GM18519 (cell line): ENCODE data around the gene ITIH3.

Experiments used
- ATAC-seq: cut with Tn5 transposase; IDR thresholded peaks from one replicate; pipeline ENCODE4 v1.9.1; 2021; ENCODE audit warnings: mild to moderate bottlenecking, moderate library complexity; ENCODE audit not compliant: unreplicated experiment, low FRiP score

Gene ITIH3

DNA sequence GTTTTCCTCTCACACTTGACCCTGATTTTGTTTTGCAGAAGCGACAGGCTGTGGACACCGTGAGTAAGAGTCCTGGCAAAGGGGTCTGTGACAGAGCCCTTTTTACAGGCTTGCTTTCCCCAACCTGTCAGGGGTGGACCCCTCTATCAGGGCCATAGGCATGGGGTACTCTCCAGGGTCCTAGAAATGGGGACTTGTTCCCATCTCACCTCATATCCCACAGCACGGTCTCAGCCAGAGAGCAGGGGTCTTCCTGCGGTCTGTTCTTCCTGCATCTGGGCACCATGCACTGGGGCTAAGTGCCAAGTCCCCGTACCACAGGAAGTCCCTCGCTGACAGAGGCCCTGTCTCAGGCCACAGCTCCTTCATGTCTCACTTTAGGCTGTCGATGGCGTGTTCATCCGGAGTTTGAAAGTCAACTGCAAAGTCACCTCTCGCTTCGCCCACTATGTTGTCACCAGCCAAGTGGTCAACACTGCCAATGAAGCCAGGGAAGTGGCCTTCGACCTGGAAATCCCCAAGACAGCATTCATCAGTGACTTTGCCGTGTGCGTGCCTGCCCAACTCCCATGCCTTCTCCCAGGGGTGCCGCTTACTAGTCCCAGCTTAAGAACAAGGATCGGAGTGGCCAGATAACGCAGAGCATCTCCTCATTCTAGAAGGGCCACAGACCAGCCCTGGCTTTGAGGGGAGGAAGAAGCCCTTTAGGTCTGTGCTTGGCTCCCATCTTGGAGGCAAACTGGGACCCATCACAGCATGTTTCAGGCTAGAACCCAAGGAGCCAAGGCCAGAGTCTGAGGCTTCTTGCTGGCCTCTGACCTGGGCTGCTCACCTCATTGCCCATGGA lies 16.4 kb upstream of the ITIH3 start:
- no peak for ATAC-seq

DNA sequence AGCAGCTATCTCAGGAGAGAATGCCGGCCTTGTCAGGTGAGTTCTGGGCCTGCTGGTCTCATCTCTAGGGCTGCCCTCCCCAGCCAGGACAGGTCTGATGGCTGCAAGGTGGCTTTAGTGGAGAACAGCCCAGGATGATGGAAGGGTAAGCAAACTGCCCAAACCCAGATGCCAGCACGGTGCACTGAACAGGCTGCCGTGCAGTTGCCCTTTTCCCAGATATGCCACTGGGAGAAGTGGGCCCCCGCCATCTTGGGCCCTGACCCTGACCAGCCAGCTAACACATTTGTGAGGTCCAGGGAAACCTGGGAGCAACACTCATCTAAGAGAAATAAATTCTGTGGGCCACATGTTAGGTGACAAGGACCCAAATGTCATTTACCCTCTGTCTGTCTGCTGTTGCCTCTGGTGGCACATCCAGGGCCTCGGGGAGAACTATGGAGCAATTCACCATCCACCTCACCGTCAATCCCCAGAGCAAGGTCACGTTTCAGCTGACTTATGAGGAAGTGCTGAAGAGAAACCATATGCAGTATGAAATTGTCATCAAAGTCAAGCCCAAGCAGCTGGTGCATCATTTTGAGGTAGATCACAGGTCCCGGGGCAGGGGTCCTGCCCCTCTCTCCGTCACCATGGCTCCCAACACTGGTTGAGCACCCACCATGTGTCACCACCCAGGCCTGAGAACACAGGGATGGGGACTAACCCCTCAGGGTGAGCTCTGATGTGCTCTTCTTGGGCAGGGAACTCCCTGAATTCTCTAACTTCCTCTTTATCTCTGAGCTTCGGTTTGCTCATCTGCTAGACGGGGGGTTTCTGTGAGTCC lies 15.4 kb upstream of the ITIH3 start:
- ATAC-seq = peak; percentile 54

DNA sequence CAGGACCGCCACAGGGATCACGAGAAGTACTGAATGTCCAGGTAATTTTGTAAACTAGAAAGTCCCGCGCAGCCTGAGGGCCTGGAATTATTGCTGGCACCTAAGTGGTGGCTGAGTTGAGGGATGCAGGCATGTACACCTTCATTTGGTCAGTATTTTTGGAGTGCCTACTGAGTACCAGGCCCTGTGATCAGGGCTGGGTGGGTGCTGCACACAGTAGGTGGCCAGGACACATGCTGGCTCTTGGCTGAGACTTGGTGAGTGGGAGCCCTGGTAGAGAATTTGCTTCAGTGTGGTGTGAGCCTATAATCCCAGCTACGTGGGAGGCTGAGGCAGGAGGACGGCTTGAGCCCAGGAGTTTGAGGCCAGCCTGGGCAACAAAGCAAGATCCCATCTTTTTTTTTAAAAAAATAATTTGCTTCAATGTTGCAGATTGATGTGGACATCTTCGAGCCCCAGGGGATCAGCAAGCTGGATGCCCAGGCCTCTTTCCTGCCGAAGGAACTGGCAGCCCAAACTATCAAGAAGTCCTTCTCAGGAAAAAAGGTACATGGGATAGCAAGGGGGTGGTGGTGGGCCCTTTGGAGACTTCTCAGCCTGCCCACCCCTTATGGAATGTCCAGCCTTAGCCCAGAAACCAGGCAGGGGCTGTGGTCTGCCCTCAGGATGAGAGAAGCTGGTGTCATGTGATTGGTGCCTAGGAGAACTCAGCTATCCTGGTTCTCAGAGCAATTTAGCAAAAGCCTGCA lies 14.6 kb upstream of the ITIH3 start:
- ATAC-seq = no peak

DNA sequence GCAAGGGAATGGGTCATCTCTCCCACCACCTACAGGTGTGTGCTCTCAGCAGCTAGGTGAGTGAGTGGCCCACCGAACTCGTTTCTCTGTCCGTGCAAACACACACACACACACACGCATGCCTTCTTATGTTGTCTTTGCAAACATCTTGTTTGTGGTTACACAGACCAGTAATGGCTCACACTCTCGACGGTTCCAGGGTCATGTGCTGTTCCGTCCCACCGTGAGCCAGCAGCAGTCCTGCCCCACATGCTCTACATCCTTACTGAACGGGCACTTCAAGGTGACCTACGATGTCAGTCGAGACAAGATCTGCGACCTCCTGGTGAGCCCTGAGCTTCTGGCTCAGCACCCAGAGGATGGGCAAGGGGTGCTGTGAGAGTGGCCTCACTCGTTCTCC lies 12.9 kb upstream of the ITIH3 start:
- ATAC-seq = no peak

DNA sequence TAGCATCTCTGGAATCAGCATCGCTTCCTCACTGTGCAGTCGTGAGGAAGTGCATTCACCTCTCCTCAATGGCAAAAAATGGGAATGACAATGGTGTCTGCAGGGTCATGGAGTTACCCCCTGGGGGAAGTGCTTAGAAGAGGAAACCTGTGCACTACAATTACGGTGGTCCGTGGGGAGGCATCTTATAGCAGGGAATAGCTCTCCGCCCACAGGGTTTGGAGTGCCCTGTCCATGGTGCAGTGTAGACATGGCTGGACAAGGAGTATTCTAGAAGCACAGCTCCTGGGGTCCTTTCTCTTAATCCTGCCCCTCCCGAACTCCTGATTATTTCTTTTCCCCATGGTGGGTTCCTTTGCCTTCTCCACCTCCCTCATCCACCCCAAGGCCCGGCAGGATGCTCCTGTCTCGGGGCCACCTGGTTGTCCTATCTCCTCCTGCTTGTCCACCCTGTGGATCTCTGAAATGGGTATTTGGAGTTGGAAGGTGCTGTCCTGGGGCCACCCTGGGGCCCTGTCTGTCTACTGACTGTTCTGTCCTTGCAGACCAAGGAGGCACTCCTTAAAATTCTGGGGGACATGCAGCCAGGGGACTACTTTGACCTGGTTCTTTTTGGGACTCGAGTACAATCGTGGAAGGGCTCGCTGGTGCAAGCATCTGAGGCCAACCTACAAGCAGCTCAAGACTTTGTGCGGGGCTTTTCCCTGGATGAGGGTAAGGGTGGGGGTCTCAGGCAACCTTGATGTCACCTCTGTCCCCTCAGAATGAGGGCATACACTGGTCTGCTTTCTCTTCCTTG lies 12.0 kb upstream of the ITIH3 start:
- ATAC-seq = no peak

DNA sequence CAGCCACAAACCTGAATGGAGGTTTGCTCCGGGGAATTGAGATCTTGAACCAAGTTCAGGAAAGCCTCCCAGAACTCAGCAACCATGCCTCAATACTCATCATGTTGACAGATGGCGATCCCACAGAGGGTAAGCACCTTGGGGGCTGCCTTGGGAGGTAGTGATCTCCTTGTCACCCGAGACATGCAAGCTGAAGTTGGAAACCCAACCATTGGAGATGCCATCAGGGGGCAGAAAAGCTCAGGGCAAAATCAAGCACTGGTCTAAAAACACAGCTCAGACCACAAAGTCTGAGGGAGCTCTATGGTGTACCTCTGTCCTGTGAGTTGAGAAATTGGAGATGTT lies 11.4 kb upstream of the ITIH3 start:
- no peak for ATAC-seq

DNA sequence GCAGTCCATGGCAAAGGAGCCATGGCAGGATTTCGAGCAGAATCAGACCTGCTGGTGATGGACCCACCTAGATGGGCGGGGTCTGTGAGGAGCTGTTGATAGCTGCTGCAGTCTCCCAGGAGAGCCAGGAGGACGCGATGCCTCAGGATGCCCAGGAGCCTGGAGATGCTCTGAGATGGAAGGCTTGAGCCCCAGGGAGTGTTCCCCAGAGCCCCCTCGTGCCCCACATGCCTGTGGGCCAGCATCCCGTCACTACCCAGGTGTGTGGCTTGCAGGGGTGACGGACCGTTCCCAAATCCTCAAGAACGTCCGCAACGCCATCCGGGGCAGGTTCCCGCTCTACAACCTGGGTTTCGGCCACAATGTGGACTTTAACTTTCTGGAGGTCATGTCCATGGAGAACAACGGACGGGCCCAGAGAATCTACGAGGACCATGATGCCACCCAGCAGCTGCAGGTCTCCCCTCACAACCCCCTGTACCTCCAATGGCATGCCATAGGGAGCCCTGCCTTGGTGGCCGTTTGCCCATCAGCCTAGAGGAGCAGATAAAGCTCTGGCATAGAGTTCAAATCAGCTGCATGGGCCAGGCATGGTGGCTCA lies 10.5 kb upstream of the ITIH3 start:
- no peak for ATAC-seq

DNA sequence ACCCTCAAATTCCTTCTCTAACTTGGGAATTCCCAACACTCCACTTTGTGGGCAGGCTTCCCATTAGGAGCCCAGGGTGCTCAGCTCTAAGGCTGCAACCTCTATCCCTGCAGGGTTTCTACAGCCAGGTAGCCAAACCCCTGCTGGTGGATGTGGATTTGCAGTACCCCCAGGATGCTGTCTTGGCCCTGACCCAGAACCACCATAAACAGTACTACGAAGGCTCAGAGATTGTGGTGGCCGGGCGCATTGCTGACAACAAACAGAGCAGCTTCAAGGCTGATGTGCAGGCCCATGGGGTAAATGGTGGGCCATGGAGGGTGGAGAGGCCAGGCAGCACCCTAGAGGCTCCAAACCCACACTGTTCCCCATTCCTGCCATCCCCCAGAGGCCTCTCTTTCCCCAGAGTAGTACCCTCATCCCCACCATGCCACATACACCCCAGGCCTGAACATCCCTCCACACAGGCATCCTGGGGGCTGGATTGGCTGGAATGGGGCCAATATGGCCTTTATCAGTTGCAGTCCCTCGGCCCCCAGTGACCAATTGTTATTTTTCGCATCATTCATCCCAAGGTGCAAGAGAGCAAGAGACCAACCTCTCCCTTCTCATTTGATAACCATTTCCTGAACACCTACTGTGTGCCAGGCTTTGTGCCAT lies 9.5 kb upstream of the ITIH3 start:
- ATAC-seq = no peak

DNA sequence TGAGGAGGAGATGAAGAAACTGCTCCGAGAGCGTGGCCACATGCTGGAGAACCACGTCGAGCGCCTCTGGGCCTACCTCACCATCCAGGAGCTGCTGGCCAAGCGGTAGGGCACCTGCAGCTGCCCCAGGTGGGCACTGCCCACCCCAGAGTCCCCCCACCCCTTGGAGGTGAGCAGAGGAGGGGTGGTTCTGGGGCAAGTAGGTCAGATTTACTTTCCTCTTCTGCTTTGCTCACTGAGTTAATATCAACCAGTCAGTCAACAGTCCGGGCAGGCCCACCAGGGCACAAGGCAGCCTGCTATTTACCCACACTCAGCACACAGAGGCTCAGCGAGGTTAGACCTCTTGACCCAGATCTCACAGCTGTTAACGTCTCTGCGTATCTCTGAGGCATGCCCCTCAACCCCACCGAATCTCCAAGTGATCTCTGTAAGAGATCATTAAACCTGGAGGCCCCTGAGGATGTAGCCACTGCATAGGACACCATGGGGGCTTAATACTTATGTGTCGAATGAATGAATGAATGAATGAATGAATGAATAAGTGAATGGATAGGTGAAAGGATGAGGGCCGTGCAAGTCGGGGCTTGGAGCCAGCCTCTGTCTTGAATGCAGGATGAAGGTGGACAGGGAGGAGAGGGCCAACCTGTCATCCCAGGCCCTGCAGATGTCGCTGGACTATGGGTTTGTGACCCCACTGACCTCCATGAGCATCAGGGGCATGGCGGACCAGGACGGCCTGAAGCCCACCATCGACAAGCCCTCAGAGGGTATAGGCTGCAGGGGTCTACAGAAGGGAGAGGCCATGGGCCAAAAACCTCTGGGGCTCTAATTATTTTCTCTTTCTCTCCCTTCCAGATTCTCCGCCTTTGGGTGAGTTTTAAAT lies 8.0 kb upstream of the ITIH3 start:
- ATAC-seq = no peak

DNA sequence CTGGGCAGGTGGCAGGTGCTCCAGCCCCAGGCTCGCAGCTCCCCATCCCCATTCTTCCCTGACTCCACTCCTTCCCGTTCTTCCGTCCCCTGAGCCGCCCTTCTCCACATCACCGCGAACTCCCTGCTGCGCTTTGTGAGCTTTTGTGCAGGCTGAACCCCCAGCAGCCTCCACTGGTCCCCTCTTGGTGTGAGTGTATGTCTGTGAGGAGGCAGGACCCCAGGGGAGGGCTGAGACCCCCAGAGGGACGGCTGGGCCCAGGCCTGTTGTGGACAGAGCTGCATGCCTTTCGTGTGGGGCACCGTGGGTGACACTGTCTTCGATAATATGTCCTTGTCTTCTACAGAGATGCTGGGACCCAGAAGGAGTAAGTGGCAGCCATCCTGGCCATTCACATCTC lies 7.3 kb upstream of the ITIH3 start:
- ATAC-seq = no peak

DNA sequence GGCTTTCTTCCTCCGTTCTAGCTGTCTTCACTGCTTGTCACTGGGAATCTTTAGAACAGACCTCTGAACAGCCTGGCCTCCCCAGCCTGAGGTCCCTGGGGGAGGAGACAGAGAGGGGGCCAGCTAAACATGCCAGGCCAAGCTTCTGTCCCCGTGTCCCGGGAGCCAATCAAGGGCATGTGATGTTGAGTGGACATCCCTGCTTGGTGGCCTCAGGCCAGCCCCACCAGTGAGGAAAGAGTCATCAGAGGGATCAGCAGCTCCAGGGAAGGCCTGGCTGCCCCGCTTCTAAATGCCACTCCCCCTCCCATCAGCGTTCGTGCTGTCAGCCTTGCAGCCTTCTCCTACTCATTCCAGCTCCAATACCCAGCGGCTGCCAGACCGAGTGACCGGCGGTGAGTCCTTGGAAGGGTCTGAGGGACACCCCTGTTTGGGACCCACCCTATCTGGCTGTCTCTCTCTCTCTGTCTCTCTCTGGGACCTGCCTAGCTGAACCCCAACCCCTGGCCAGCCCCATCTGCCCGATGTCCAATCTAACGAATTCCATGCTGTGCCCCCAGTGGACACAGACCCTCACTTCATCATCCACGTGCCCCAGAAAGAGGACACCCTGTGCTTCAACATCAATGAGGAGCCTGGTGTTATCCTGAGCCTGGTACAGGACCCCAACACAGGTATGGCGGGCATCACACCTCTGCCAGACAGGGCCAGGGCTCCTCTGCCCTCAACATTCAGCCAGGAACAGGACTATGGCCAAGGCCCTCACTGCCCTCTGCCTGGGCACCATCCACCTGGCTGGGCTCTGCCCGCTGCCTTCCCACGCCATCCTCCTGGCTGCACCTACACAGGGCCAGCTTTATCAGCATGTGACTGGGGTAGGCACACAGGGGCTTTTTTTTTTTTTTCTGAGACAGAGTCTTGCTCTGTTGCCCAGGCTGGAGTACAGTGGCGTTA lies 6.6 kb upstream of the ITIH3 start:
- no peak for ATAC-seq

DNA sequence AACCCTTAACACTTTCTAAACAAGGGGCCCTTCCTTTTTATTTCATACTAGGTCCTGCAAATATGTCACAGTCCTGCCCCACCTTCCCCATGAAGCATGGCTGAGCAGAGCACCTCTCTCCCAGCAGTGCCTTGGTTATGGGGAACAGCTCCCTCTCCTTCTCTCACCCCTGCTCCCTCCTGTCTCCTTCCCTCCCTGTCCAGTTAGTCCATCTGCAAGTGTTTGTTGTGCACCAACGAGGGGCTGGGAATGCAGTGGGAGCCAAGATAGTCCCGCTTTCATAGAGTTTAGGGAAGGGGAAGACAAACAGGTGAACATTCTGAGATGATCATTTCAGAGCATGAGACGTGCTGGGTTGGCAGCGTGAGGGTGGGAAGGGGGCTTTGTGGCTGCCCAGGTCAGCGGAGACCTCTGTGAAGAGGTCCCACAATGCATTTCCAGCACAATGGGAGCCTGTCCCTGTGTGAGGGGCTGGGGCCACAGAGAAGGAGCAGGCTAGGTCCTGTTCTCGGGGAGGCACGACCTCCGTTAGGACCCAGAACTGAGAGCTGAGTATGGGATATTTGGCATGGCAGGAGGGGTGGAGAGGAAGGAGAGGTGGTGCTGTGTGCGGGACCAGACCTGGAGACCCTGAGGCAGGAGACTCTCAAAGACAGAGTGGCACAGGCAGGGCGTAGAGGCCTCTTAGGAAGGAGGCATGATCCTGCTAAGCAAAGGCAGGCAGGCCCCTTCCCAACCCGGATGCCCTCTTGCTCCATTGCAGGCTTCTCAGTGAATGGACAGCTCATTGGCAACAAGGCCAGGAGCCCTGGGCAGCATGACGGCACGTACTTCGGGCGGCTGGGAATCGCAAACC lies 5.5 kb upstream of the ITIH3 start:
- no peak for ATAC-seq

DNA sequence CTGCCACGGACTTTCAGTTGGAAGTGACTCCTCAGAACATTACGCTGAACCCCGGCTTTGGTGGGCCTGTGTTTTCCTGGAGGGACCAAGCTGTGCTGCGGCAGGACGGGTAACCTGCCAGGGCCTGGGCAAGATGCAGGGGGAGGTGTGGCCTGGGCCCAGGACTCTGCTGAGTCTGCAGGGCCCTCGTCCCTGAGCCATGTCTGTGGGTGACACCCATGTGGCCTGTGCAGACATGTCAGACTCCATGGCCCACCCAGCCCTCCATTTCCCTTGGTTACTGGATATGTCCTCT lies 4.9 kb upstream of the ITIH3 start:
- ATAC-seq = no peak

DNA sequence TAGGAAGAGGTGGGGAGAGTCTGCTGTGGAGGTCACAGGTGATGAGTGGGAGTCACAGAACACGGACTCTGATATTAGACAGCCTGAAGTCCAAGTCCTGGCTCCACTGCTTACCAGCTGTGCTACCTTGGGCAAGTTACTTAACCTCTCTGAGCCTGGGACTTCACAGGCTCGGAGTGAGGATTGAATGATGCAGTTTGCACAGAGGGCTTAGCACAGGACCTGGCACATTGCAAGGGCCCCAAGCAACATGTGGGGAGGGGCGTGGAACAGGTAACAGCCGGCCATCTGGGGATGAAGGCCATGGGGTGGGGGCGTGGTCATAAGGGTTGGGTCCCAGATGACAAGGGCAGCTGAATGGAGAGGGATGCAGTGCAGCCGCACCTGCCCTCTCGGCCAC lies 4.3 kb upstream of the ITIH3 start:
- ATAC-seq = no peak

DNA sequence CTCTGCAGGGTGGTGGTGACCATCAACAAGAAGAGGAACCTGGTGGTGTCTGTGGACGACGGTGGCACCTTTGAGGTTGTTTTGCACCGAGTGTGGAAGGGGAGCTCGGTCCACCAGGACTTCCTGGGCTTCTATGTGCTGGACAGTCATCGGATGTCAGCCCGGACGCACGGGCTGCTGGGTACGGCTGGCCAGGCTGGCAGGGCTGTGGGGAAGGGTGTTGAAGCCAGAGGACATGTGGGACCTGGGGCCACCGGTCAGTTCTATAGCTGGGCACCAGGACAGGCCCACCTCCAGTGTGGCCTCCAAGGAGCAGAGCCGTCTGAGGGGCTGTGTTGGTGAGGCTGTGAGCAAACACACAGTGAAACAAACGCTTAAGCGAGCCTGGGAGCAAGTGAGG lies 3.9 kb upstream of the ITIH3 start:
- no peak for ATAC-seq

DNA sequence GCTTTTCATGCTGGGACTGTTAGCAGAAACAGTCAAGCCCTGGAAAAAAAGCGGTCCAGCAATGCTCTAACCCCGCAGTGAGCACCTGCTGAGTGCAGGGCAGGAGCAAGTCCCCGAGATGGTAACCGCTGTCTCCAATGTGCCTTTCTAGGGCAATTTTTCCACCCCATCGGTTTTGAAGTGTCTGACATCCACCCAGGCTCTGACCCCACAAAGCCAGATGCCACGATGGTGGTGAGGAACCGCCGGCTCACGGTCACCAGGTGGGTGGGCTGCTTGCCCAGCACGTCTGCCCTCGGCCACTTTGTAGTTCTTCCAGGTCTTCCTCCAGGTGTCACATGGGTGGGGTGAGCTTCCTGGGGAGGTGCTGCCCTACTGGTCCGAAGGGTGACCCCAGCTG lies 3.2 kb upstream of the ITIH3 start:
- no peak for ATAC-seq

DNA sequence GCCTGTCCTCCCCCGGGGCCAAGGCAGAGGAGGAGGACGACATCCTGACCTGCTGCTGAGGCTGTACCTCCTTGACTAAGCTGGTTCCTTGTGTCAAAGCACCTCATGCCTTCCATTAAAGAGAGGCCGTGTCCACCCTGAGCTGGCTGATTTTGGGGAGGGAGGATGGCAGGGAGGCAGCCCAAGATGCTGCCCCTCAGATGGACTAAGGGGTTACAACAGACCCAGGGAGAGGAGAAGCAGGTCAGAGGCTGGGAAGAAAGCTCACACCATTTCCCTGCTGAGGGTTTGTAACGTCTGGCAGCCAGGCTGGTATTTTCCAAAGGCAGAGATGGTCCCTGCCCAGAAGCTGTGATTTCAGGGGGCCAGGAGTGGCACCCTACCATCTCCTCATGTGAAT lies 2.7 kb upstream of the ITIH3 start:
- no peak for ATAC-seq
